Tibial nerve (tissue), 4 donors: ENCODE data around the gene NRXN3. TPM values are rescaled to one million over a fixed set of nuclear protein-coding genes. Genes with fewer than 3 reads are reported as not detected.

Experiments
- DNase-seq, 2 donors: peaks; one replicate each; pipeline ENCODE4 v3.0.0-alpha.2; 2019; ENCODE audit warnings: low spot score in 2 of 2
- H3K27ac ChIP-seq, 4 donors: fragments of 200-600 bp; sonication (generic) in 3 of 4; one replicate each; pipeline ENCODE4 v1.5.1; 2017 to 2019; ENCODE audit warnings: mild to moderate bottlenecking in 1 of 4
- H3K27me3 ChIP-seq, 2 donors: fragments of 200-600 bp; sonication (generic) in 1 of 2; one replicate each; pipeline versions ENCODE4 v1.5.1 to v1.6.0; 2017 to 2019
- H3K36me3 ChIP-seq, 3 donors: fragments of 200-600 bp; sonication (generic); one replicate each; pipeline ENCODE4 v1.5.1; 2018 to 2019
- H3K4me1 ChIP-seq, 4 donors: fragments of 200-600 bp; sonication (generic) in 3 of 4; one replicate each; pipeline ENCODE4 v1.5.1; 2017 to 2019
- H3K4me3 ChIP-seq, 4 donors: fragments of 200-600 bp; sonication (generic) in 3 of 4; one replicate each; pipeline ENCODE4 v1.5.1; 2017 to 2019; ENCODE audit warnings: mild to moderate bottlenecking in 1 of 4, moderate library complexity in 1 of 4
- H3K9me3 ChIP-seq, 4 donors: fragments of 200-600 bp; sonication (generic) in 3 of 4; one replicate each; pipeline ENCODE4 v1.5.1; 2017 to 2019
- EP300 ChIP-seq, 2 donors: sonication (generic); formaldehyde crosslinking; IDR thresholded peaks; one replicate each; pipeline ENCODE4 v1.6.1; 2017; ENCODE audit warnings: antibody characterized with exemption in 2 of 2, mild to moderate bottlenecking in 1 of 2
- POLR2A ChIP-seq, 2 donors: fragments of 450-650 bp; IDR thresholded peaks; one replicate each; pipeline ENCODE4 v1.6.1; 2017; ENCODE audit warnings: antibody characterized with exemption in 2 of 2, mild to moderate bottlenecking in 2 of 2, moderate library complexity in 2 of 2
- WGBS, 2 donors: methylation state at CpG; one replicate each; pipeline ENCODE4 v1.1.5; 2018; 5-methylcytosine and 5-hydroxymethylcytosine counted together
- total RNA-seq, 4 donors: library from RNA; depleted of rRNA; stranded (reverse); fragments of >200 nt; gene quantifications; one replicate each; pipeline ENCODE4 v1.1.0, GENCODE V29; 2016
- TF ChIP-seq, protein P1 (sequence below), 5 experiments: fragments of 200-600 bp in 3 of 5; fragments of 450-650 bp in 2 of 5; sonication (generic) in 3 of 5; IDR thresholded peaks; one replicate each; pipeline ENCODE4 v1.5.1; 2016 to 2019; ENCODE audit warnings: antibody characterized with exemption in 5 of 5, mild to moderate bottlenecking in 3 of 5, moderate library complexity in 2 of 5

The NRXN3 gene
- total RNA-seq, result 10 to 100 TPM; 16.7 to 52.2 (median 19.7) TPM

DNA sequence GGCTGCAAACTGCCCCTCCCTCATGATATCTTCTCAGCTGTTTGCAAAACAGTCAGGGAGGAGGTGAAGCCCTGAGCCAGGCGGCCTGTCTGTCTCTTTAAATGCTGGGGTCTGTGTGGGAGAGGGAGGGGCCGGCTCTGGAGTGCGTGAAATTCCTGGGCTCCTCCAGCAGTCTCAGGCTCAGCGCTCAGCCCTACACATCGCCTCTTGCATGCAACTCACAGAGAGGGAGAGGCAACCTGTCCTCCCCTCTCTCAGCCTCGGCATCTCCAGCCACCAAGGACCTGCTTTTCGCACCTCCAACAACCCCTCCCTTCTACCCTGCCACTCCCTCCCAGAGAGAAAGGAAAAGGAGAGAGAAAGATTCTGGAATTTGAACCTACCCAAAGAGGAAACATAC, at the start of gene NRXN3:
NRXN3 (plus strand) TSS at position 171 of the 400 bp plus-strand sequence. CDS start 72,721 bp downstream, outside the sequence.
- Histone ChIP-seq H3K4me1 (no peaks in the 10 kb centered on the region), H3K9me3 (no peaks in the 10 kb centered on the region), H3K36me3 (no peaks in the 10 kb centered on the region), H3K27me3 (no peaks in the 10 kb centered on the region), H3K27ac (no peak within 1 kb of the TSS), H3K4me3 (no peak within 1 kb of the TSS)
- no peak for TF ChIP-seq POLR2A (IDR thresholded peaks at IDR 0.05)
- no peak for TF ChIP-seq EP300 (IDR thresholded peaks at IDR 0.05)
- TF ChIP-seq, protein P1, sequence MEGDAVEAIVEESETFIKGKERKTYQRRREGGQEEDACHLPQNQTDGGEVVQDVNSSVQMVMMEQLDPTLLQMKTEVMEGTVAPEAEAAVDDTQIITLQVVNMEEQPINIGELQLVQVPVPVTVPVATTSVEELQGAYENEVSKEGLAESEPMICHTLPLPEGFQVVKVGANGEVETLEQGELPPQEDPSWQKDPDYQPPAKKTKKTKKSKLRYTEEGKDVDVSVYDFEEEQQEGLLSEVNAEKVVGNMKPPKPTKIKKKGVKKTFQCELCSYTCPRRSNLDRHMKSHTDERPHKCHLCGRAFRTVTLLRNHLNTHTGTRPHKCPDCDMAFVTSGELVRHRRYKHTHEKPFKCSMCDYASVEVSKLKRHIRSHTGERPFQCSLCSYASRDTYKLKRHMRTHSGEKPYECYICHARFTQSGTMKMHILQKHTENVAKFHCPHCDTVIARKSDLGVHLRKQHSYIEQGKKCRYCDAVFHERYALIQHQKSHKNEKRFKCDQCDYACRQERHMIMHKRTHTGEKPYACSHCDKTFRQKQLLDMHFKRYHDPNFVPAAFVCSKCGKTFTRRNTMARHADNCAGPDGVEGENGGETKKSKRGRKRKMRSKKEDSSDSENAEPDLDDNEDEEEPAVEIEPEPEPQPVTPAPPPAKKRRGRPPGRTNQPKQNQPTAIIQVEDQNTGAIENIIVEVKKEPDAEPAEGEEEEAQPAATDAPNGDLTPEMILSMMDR (IDR thresholded peaks at IDR 0.05), result no peak
- WGBS, 2 donors, result 3% methylated on average over 6 to 7 of the region's 7 CpGs
- no peak for DNase-seq

DNA sequence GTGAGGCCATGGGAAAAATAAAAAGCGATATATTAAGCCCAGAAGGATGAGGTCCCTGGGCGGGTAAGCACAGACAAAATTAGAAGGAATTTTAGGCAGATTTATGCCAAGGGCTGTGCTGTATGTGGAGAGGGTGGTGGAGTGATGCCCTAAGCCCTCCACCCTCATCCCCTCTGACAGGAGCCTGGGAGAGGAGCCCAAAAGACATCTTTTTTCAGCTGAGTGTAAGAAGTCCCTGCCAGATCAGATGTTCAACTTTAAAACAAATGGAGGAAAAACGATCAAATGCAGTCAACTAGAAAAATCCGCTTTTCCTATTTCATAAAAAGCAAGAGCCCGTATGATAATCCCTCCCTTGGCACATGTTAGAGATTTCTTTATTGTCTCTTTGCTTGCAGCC, 47.7 kb upstream of the NRXN3 start:
- no peak for DNase-seq
- H3K4me1 ChIP-seq, result no peaks in the 10 kb centered on the region
- H3K9me3 ChIP-seq, result peaks cover 0 to 17% (median 1%) of the 10 kb centered on the region in 4 donors
- H3K4me3 ChIP-seq, result no peak overlapping the region
- H3K36me3 ChIP-seq, result no peaks in the 10 kb centered on the region
- WGBS, 2 donors, result 59 to 67% methylated on average over 5 of the region's 5 CpGs
- no peak overlapping the region for H3K27ac ChIP-seq
- no peak for TF ChIP-seq EP300 (IDR thresholded peaks at IDR 0.05)
- no peaks in the 10 kb centered on the region for H3K27me3 ChIP-seq

DNA sequence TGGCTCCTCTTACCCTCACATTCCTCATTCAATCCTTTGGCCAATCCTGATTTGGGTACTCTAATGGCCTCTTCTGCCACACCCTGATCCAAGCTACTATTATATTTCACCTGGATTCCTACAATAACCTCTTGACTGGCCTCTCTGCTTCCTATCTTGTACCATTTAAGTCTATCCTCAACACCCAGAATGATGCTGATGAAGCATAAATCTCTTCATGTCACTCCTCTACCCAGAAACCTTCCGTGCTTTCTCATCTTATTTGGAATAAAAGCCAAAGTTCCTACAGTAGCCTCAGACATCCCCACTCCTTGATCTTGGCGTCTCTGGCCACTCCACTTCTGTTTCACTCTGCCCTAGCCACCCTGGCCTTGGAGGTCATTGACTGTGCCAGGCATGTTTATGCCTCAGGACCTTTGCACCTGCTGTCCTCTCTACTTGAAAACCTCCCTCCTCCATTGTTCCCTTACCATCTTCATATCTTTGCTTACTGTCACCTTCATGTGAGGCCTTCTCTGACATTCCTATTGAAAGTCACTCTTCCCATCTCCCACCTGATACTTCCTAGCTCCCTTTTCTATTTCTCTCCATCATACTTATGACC, 46.4 kb upstream of the NRXN3 start:
- Histone ChIP-seq H3K4me1 (no peaks in the 10 kb centered on the region), H3K9me3 (peaks cover 0 to 9% (median 0%) of the 10 kb centered on the region in 4 donors), H3K4me3 (no peak overlapping the region), H3K36me3 (no peaks in the 10 kb centered on the region), H3K27ac (no peak overlapping the region), H3K27me3 (no peaks in the 10 kb centered on the region)
- WGBS, 2 donors, result 81 to 86% methylated on average over 2 of the region's 2 CpGs
- TF ChIP-seq POLR2A (IDR thresholded peaks at IDR 0.05) (no peak), EP300 (IDR thresholded peaks at IDR 0.05) (no peak)
- TF ChIP-seq, protein P1 (IDR thresholded peaks at IDR 0.05), result no peak
- no peak for DNase-seq

DNA sequence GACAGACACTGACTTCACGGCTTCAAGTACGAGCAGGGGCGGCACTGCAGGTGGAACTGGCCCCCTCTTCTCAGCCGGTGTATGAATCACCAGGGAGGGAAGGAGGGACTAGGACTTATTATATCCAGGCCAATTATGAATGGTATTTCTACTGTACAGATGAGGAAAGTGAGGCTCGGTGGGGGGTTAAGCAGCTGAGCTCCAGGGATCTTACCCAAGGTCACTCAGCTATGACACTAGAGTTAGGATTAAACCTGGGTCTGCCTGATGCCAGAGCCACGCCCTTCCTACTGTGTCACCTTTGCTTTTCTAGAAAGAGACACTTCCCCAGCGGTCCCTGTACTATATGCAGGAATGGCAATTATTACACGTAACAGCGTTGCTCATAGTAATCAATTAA, 42.2 kb upstream of the NRXN3 start:
- no peaks in the 10 kb centered on the region for H3K9me3 ChIP-seq
- no peak overlapping the region for H3K4me3 ChIP-seq
- 87 to 89% methylated on average over 9 of the region's 9 CpGs for WGBS, 2 donors
- no peaks in the 10 kb centered on the region for H3K36me3 ChIP-seq
- TF ChIP-seq, protein P1 (IDR thresholded peaks at IDR 0.05), result no peak
- no peak for TF ChIP-seq EP300 (IDR thresholded peaks at IDR 0.05)
- TF ChIP-seq POLR2A (IDR thresholded peaks at IDR 0.05), result no peak
- H3K27ac ChIP-seq, result no peak overlapping the region
- no peaks in the 10 kb centered on the region for H3K27me3 ChIP-seq
- no peak for DNase-seq
- H3K4me1 ChIP-seq, result no peaks in the 10 kb centered on the region

DNA sequence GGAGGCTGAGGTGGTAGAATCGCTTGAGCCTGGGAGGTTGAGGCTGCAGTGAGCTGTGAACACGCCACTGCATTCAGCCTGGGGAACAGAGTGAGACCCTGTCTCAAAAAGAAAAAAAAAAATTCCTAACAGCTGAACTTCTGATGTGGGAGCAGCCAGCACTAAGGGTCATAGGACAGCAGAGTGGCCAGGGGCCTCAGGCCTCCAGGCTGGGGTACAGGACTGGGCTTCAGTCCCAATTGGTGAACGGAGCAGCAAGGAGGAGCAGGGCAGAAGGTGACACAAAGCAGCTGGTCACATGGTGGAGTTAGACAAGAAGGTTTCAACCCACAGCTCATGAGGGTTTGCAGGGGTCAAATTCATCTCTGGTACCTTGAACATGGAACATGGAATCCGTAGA, 40.8 kb upstream of the NRXN3 start:
- TF ChIP-seq EP300 (IDR thresholded peaks at IDR 0.05) (no peak), POLR2A (IDR thresholded peaks at IDR 0.05) (no peak)
- TF ChIP-seq, protein P1 (IDR thresholded peaks at IDR 0.05), result no peak
- WGBS, 2 donors, result 74 to 91% methylated on average over 4 of the region's 4 CpGs
- no peaks in the 10 kb centered on the region for H3K27me3 ChIP-seq
- no peak overlapping the region for H3K4me3 ChIP-seq
- no peaks in the 10 kb centered on the region for H3K36me3 ChIP-seq
- H3K4me1 ChIP-seq, result no peaks in the 10 kb centered on the region
- no peaks in the 10 kb centered on the region for H3K9me3 ChIP-seq
- no peak for DNase-seq
- H3K27ac ChIP-seq, result no peak overlapping the region
